Central memory CD8-positive, alpha-beta T cell (primary cell): ENCODE results near the gene WDR37.
"Not testable (repeated sequence)": the region's sequence is repeated elsewhere in the genome, so short reads cannot be mapped to it uniquely, and the experiment has no call there.

Source experiments
- ATAC-seq: fragments of 150-1000 bp; cut with Tn5 transposase; replicated peaks from 2 replicates; pipeline ENCODE4 v1.10.0; 2022; ENCODE audit warnings: mild to moderate bottlenecking, moderate FRiP score, moderate number of reproducible peaks; ENCODE audit not compliant: poor library complexity, severe bottlenecking; ENCODE audit errors: extremely low read depth
- DNase-seq, 2 donors: peaks; one replicate each; pipeline ENCODE4 v3.0.0; 2021; ENCODE audit warnings: low spot score in 2 of 2
- H3K27ac Mint-ChIP-seq: one replicate; pipeline ENCODE4 v1.8.0; 2022; ENCODE audit warnings: low read depth, mild to moderate bottlenecking, moderate library complexity, mixed read lengths
- H3K27me3 Mint-ChIP-seq: one replicate; pipeline ENCODE4 v1.8.0; 2022; ENCODE audit warnings: mixed read lengths
- H3K36me3 Mint-ChIP-seq: one replicate; pipeline ENCODE4 v1.8.0; 2022; ENCODE audit warnings: mild to moderate bottlenecking, moderate library complexity, mixed read lengths; ENCODE audit not compliant: insufficient read depth
- H3K4me1 Mint-ChIP-seq: one replicate; pipeline ENCODE4 v1.8.0; 2022; ENCODE audit warnings: mixed read lengths
- H3K4me3 Mint-ChIP-seq: one replicate; pipeline ENCODE4 v1.8.0; 2022; ENCODE audit warnings: mild to moderate bottlenecking, moderate library complexity, mixed read lengths
- H3K9me3 Mint-ChIP-seq: one replicate; pipeline ENCODE4 v1.8.0; 2022; ENCODE audit warnings: mixed read lengths

WDR37 gene, protein sequence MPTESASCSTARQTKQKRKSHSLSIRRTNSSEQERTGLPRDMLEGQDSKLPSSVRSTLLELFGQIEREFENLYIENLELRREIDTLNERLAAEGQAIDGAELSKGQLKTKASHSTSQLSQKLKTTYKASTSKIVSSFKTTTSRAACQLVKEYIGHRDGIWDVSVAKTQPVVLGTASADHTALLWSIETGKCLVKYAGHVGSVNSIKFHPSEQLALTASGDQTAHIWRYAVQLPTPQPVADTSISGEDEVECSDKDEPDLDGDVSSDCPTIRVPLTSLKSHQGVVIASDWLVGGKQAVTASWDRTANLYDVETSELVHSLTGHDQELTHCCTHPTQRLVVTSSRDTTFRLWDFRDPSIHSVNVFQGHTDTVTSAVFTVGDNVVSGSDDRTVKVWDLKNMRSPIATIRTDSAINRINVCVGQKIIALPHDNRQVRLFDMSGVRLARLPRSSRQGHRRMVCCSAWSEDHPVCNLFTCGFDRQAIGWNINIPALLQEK

GRCh38 chr10:1056326-1057105, at the start of gene WDR37:
TSS of gene WDR37 (plus strand) at chr10:1056385. CDS start at chr10:1072156, 15,771 bp downstream.
- ATAC-seq (peak; percentile 94), DNase-seq (peak; percentile 74 to 84)
- Mint-ChIP-seq H3K27ac (peak within 1 kb of the TSS; percentile 93), H3K4me1 (peaks cover 78% of the 10 kb centered on the region), H3K36me3 (peaks cover 30% of the 10 kb centered on the region), H3K4me3 (peak within 1 kb of the TSS; percentile 99), H3K27me3 (no peaks in the 10 kb centered on the region), H3K9me3 (no peaks in the 10 kb centered on the region)

GRCh38 chr10:1006573-1006972, 49.6 kb upstream of the WDR37 start:
- H3K9me3 Mint-ChIP-seq, result no peaks in the 10 kb centered on the region
- peaks cover 87% of the 10 kb centered on the region for H3K36me3 Mint-ChIP-seq
- H3K27ac Mint-ChIP-seq, result no peak overlapping the region
- H3K27me3 Mint-ChIP-seq, result no peaks in the 10 kb centered on the region
- peaks cover 19% of the 10 kb centered on the region for H3K4me1 Mint-ChIP-seq
- H3K4me3 Mint-ChIP-seq, result no peak overlapping the region
- DNase-seq, result no peak
- ATAC-seq, result no peak

GRCh38 chr10:1007583-1007982, 48.6 kb upstream of the WDR37 start:
- Mint-ChIP-seq H3K4me1 (peaks cover 19% of the 10 kb centered on the region), H3K27ac (no peak overlapping the region), H3K36me3 (peaks cover 87% of the 10 kb centered on the region), H3K27me3 (no peaks in the 10 kb centered on the region), H3K4me3 (no peak overlapping the region), H3K9me3 (no peaks in the 10 kb centered on the region)
- DNase-seq (no peak), ATAC-seq (no peak)

GRCh38 chr10:1009071-1009494, 47.1 kb upstream of the WDR37 start:
- ATAC-seq (no peak), DNase-seq (no peak)
- Mint-ChIP-seq H3K4me3 (no peak overlapping the region), H3K9me3 (no peaks in the 10 kb centered on the region), H3K36me3 (peaks cover 85% of the 10 kb centered on the region), H3K27me3 (no peaks in the 10 kb centered on the region), H3K27ac (peak overlapping the region; percentile 25), H3K4me1 (peaks cover 13% of the 10 kb centered on the region)

- peak; percentile 95 for ATAC-seq
- H3K27me3 Mint-ChIP-seq, H3K4me3 Mint-ChIP-seq, H3K9me3 Mint-ChIP-seq, DNase-seq: not testable (repeated sequence)
- H3K4me1 Mint-ChIP-seq, result peaks cover 13% of the 10 kb centered on the region
- H3K36me3 Mint-ChIP-seq, result peaks cover 86% of the 10 kb centered on the region
- peak overlapping the region; percentile 25 for H3K27ac Mint-ChIP-seq
Measured at GRCh38 chr10:1009947-1010346, 46.2 kb upstream of the WDR37 start.

DNA sequence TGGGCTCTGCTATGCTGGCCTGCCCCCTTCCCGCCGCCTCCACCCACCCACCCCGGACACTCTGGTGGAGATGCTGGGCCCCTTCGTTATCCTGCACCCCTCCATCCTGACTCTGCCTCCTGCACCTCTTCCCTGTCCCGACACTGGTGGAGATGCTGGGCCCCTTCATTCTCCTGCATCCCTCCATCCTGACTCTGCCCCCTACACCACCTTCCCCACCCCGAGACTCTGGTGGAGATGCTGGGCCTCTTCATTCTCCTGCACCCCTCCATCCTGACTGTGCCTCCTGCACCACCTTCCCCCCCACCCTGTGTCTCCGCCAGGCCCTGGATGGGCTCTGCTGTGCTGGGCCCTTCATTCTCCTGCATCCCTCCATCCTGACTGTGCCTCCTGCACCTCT, 45.5 kb upstream of the WDR37 start:
- ATAC-seq, result no peak
- H3K27ac Mint-ChIP-seq, result peak overlapping the region; percentile 29

GRCh38 chr10:1011696-1012095, 44.5 kb upstream of the WDR37 start:
- H3K9me3 Mint-ChIP-seq, result no peaks in the 10 kb centered on the region
- H3K4me3 Mint-ChIP-seq, result peak overlapping the region; percentile 38
- DNase-seq (no peak), ATAC-seq (no peak)
- no peak overlapping the region for H3K27ac Mint-ChIP-seq
- H3K36me3 Mint-ChIP-seq, result peaks cover 80% of the 10 kb centered on the region
- peaks cover 13% of the 10 kb centered on the region for H3K4me1 Mint-ChIP-seq
- no peaks in the 10 kb centered on the region for H3K27me3 Mint-ChIP-seq

More for the DNA sequence above, 45.5 kb upstream of the WDR37 start:
- Mint-ChIP-seq H3K27me3 (no peaks in the 10 kb centered on the region), H3K4me3 (no peak overlapping the region), H3K9me3 (no peaks in the 10 kb centered on the region), H3K4me1 (peaks cover 13% of the 10 kb centered on the region), H3K36me3 (peaks cover 82% of the 10 kb centered on the region)
- no peak for DNase-seq

- Mint-ChIP-seq H3K4me1 (peaks cover 8% of the 10 kb centered on the region), H3K36me3 (peaks cover 78% of the 10 kb centered on the region), H3K27ac (no peak overlapping the region), H3K4me3 (no peak overlapping the region), H3K27me3 (no peaks in the 10 kb centered on the region), H3K9me3 (no peaks in the 10 kb centered on the region)
- ATAC-seq, result no peak
- DNase-seq, result no peak
Measured at GRCh38 chr10:1015688-1016087, 40.5 kb upstream of the WDR37 start.

- no peaks in the 10 kb centered on the region for H3K27me3 Mint-ChIP-seq
- no peak overlapping the region for H3K4me3 Mint-ChIP-seq
- H3K4me1 Mint-ChIP-seq, result no peaks in the 10 kb centered on the region
- peaks cover 49% of the 10 kb centered on the region for H3K36me3 Mint-ChIP-seq
- H3K9me3 Mint-ChIP-seq, result no peaks in the 10 kb centered on the region
- no peak for DNase-seq
- peak overlapping the region; percentile 82 for H3K27ac Mint-ChIP-seq
- ATAC-seq, result no peak
Measured at GRCh38 chr10:1019362-1019761, 36.8 kb upstream of the WDR37 start.

DNA sequence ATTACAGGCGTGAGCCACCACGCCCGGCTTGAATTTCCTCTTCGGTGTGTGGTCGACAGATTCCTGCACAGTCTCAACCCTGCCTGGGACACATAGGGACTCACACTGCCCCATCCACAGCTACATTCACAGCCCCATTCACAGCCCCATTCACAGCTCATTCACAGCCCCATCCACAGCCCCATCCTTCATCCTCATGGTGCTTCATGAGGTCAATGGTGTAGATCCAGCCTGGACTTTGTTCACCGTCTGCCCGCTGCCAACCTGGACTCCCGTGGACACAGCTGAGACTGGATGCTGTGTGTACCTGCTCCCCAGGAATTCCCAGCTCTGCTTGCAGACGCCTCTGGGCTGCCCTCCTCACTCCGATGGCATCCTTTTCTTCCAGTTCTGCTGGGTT, 35.7 kb upstream of the WDR37 start:
- Mint-ChIP-seq H3K27me3 (no peaks in the 10 kb centered on the region), H3K4me3 (no peak overlapping the region), H3K9me3 (no peaks in the 10 kb centered on the region), H3K36me3 (peaks cover 44% of the 10 kb centered on the region), H3K4me1 (no peaks in the 10 kb centered on the region), H3K27ac (no peak overlapping the region)
- ATAC-seq (no peak), DNase-seq (no peak)

DNA sequence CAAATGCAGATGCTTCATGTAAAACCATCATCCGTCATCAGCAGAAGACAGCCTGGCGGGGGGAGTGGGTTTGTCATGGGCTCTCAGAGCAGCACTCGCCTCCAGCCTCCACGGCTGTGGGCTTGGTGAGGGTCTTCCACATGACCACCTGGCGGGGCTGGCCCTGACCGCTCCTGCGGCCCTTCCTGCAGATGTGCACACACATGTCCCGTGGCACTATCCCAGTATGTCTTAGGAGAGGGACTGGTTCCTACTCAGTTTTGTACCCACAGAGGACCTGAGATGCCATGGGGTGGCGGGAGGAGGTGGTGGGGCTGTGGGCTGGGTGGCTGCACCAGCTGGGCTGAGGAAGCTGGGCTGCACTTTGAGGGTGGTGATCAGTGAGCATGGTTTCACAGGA, 35.2 kb upstream of the WDR37 start:
- no peak overlapping the region for H3K4me3 Mint-ChIP-seq
- peaks cover 40% of the 10 kb centered on the region for H3K36me3 Mint-ChIP-seq
- ATAC-seq (no peak), DNase-seq (no peak)
- no peaks in the 10 kb centered on the region for H3K9me3 Mint-ChIP-seq
- no peaks in the 10 kb centered on the region for H3K4me1 Mint-ChIP-seq
- no peak overlapping the region for H3K27ac Mint-ChIP-seq
- H3K27me3 Mint-ChIP-seq, result no peaks in the 10 kb centered on the region

DNA sequence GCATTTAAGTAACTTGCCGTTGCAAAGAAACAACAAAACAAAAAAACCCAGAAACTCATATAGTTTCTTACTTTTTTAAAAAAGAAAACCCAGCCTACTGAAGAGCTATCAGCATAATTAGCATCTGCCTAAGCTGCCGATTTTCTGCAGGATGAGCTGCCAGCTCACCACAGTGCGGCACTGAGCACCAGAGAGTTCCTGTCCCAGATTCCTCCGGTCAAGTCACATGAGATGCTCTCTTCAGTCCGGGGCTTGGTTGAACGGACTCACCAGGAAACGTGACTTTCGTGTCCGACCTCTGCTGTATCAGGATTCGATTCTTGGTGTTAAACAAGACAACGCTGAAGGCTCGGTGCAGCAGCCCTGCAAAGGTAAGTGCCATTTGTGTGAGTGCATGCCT, 33.8 kb upstream of the WDR37 start:
- DNase-seq, result no peak
- Mint-ChIP-seq H3K4me1 (no peaks in the 10 kb centered on the region), H3K27me3 (no peaks in the 10 kb centered on the region), H3K36me3 (peaks cover 31% of the 10 kb centered on the region), H3K9me3 (no peaks in the 10 kb centered on the region), H3K27ac (no peak overlapping the region), H3K4me3 (no peak overlapping the region)
- no peak for ATAC-seq

DNA sequence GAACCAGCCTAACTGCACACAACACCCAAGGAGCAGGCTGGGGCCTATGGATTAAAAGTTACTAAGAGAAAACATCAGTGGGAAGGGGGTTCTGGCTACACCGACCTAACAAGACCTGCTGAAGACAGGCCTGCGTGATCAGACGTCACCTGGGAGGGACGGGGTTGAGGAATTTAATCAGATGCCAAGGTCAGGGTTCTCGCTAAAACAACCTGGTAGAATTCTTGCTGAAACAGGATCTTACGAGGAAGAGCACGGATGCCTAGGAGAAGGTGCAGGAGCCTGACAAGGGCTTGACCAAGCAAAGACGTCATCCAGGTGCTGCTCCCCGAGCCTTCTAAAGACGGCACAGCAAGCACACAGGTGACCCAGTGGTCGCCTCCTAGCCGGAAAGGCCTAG, 32.1 kb upstream of the WDR37 start:
- H3K36me3 Mint-ChIP-seq, result peaks cover 17% of the 10 kb centered on the region
- no peak overlapping the region for H3K27ac Mint-ChIP-seq
- ATAC-seq (no peak), DNase-seq (no peak)
- H3K4me1 Mint-ChIP-seq, result no peaks in the 10 kb centered on the region
- H3K9me3 Mint-ChIP-seq, result no peaks in the 10 kb centered on the region
- no peaks in the 10 kb centered on the region for H3K27me3 Mint-ChIP-seq
- no peak overlapping the region for H3K4me3 Mint-ChIP-seq
